GM23338 (cell line): Measurements from ENCODE around the gene EGFL8. TPM values are rescaled to one million over a fixed set of nuclear protein-coding genes. Genes with fewer than 3 reads are reported as not detected.

Source experiments
- ATAC-seq: fragments of 200-7000 bp; cut with Tn5 transposase; 3 replicates; pipeline ENCODE4 v1.9.1; 2020
- DNase-seq: peaks from one replicate; pipeline ENCODE4 v3.0.0-alpha.2; 2015; ENCODE audit warnings: low spot score
- H2AFZ ChIP-seq: fragments of 200-600 bp; sonication (generic); 2 replicates; pipeline ENCODE4 v1.8.0; 2016; ENCODE audit warnings: antibody characterized with exemption, mild to moderate bottlenecking, moderate library complexity
- H3F3A ChIP-seq: fragments of 200-600 bp; sonication (generic); replicated peaks from 2 replicates; pipeline ENCODE4 v1.8.0; 2017; ENCODE audit warnings: antibody characterized with exemption, mixed run types, low read depth
- H3K27ac ChIP-seq: fragments of 200-600 bp; sonication (generic); 2 replicates; pipeline ENCODE4 v1.6.1; 2016; ENCODE audit warnings: low read depth
- H3K27me3 ChIP-seq: fragments of 200-600 bp; sonication (generic); 2 replicates; pipeline ENCODE4 v1.8.0; 2016; ENCODE audit warnings: mild to moderate bottlenecking, mixed run types, moderate library complexity; ENCODE audit not compliant: insufficient read depth
- H3K36me3 ChIP-seq: fragments of 200-600 bp; sonication (generic); 2 replicates; pipeline ENCODE4 v1.8.0; 2016; ENCODE audit warnings: mild to moderate bottlenecking; ENCODE audit not compliant: insufficient read depth
- H3K4me1 ChIP-seq: fragments of 200-600 bp; sonication (generic); 2 replicates; pipeline ENCODE4 v1.8.0; 2016; ENCODE audit warnings: mild to moderate bottlenecking, moderate library complexity; ENCODE audit not compliant: insufficient read depth
- H3K4me2 ChIP-seq: fragments of 200-600 bp; sonication (generic); 2 replicates; pipeline ENCODE4 v1.7.1; 2017; ENCODE audit warnings: mixed run types
- H3K4me3 ChIP-seq: fragments of 200-600 bp; sonication (generic); 2 replicates; pipeline ENCODE4 v1.6.1; 2016; ENCODE audit warnings: mixed run types
- H3K79me2 ChIP-seq: fragments of 200-600 bp; sonication (generic); replicated peaks from 2 replicates; pipeline ENCODE4 v1.8.0; 2017; ENCODE audit warnings: mild to moderate bottlenecking; ENCODE audit not compliant: insufficient read depth
- H3K9me2 ChIP-seq: fragments of 200-600 bp; sonication (generic); 2 replicates; pipeline ENCODE4 v1.8.0; 2017; ENCODE audit not compliant: insufficient read depth
- H4K20me1 ChIP-seq: fragments of 200-600 bp; sonication (generic); replicated peaks from 2 replicates; pipeline ENCODE4 v1.8.0; 2017; ENCODE audit warnings: mild to moderate bottlenecking; ENCODE audit not compliant: insufficient read depth
- H3K27ac Mint-ChIP-seq: 2 replicates; pipeline ENCODE4 v1.8.0; 2020; ENCODE audit warnings: inconsistent platforms, mild to moderate bottlenecking, moderate library complexity, mixed read lengths
- H3K27me3 Mint-ChIP-seq: 3 replicates; pipeline ENCODE4 v1.8.0; 2022; ENCODE audit warnings: low read depth, mild to moderate bottlenecking, moderate library complexity, mixed read lengths, inconsistent platforms; ENCODE audit not compliant: insufficient read depth, poor library complexity
- H3K36me3 Mint-ChIP-seq: 3 replicates; pipeline ENCODE4 v1.8.0; 2021; ENCODE audit warnings: low read depth, mild to moderate bottlenecking, inconsistent platforms, moderate library complexity, mixed read lengths
- H3K4me1 Mint-ChIP-seq: 3 replicates; pipeline ENCODE4 v1.8.0; 2020; ENCODE audit warnings: mild to moderate bottlenecking, inconsistent platforms, mixed read lengths
- H3K4me3 Mint-ChIP-seq: 3 replicates; pipeline ENCODE4 v1.8.0; 2021; ENCODE audit warnings: moderate library complexity, mild to moderate bottlenecking, inconsistent platforms, mixed read lengths
- H3K9me3 Mint-ChIP-seq: 3 replicates; pipeline ENCODE4 v1.8.0; 2020; ENCODE audit warnings: moderate library complexity, mild to moderate bottlenecking, inconsistent platforms, mixed read lengths
- CREB1 ChIP-seq: fragments of 250-450 bp; sonication (Bioruptor Pico); IDR thresholded peaks from 2 replicates; pipeline ENCODE4 v1.5.0; 2020; ENCODE audit warnings: low read depth, mild to moderate bottlenecking, moderate library complexity
- CTCF ChIP-seq, 2 experiments: fragments of 200-600 bp in 1 of 2; sonication (generic) in 1 of 2; conservative IDR thresholded peaks; 2 replicates each; pipeline versions ENCODE4 v1.5.1 to v1.6.1; 2016 to 2017; ENCODE audit warnings: antibody characterized with exemption in 2 of 2, low read depth in 2 of 2, mild to moderate bottlenecking in 2 of 2, moderate library complexity in 1 of 2
- ETS1 ChIP-seq: IDR thresholded peaks from 2 replicates; pipeline ENCODE4 v1.6.1; 2016; ENCODE audit warnings: antibody characterized with exemption
- EZH2 ChIP-seq: fragments of 200-600 bp; sonication (generic); IDR thresholded peaks from one replicate; pipeline ENCODE4 v1.8.0; 2017; ENCODE audit warnings: antibody characterized with exemption, mild to moderate bottlenecking, low read depth; ENCODE audit not compliant: unreplicated experiment
- JUNB ChIP-seq: IDR thresholded peaks from one replicate; pipeline ENCODE4 v1.6.1; 2016; ENCODE audit warnings: antibody characterized with exemption; ENCODE audit not compliant: unreplicated experiment
- POLR2AphosphoS5 ChIP-seq: IDR thresholded peaks from 2 replicates; pipeline ENCODE4 v1.6.1; 2016; ENCODE audit warnings: antibody characterized with exemption, low read depth
- STAT1 ChIP-seq: IDR thresholded peaks from one replicate; pipeline ENCODE4 v1.6.1; 2016; ENCODE audit warnings: antibody characterized with exemption; ENCODE audit not compliant: unreplicated experiment
- ZNF114 ChIP-seq: fragments of 250-450 bp; sonication (Bioruptor Pico); IDR thresholded peaks from 2 replicates; pipeline ENCODE4 v1.5.0; 2020; ENCODE audit warnings: mild to moderate bottlenecking, moderate library complexity
- ZNF331 ChIP-seq: fragments of 250-450 bp; sonication (Bioruptor Pico); IDR thresholded peaks from 2 replicates; pipeline ENCODE4 v1.5.0; 2020; ENCODE audit warnings: low read depth, mild to moderate bottlenecking, moderate library complexity
- polyA plus RNA-seq: library from polyadenylated mRNA; unstranded; fragments of >200 nt; fragmentation: Nextera tagmentation; extraction: Ambion mirVana; gene quantifications from 2 replicates; pipeline ENCODE4 v1.2.1, GENCODE V29; 2016
- total RNA-seq: library from RNA; depleted of rRNA; stranded (reverse); fragments of >200 nt; shearing (Covaris generic); gene quantifications from 2 replicates; pipeline ENCODE4 v1.2.3, GENCODE V29; 2014
- TF ChIP-seq, protein P1 (sequence below): fragments of 250-450 bp; sonication (Bioruptor Pico); IDR thresholded peaks from 2 replicates; pipeline ENCODE4 v1.5.0; 2020; ENCODE audit warnings: mild to moderate bottlenecking, moderate library complexity

EGFL8 gene
- total and polyA plus RNA-seq, 2 experiments from 2014 or later: 6.1 to 7.4 TPM

DNA sequence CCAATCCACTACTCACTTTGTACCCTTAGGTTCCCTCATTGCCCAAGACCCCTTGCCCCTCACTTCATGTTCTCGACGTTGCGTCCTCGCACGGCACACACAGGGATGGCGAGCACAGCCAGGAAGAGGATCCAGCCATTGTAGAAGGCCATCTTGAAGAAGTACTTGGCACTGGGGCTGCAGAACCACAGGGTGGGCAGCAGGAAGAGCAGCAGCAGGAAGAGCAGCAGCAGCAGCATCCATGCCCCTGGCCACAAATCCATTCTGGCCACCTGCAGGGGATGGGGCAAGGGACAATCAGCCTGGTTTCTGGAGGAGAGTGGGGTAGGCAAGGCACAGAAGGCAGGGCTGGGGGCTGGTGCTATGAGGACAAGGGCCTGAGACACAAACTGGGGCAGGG is 6.8 kb downstream of the EGFL8 start:
- Mint-ChIP-seq H3K4me3 (no peak overlapping the region), H3K36me3 (peaks cover 46% of the 10 kb centered on the region), H3K27ac (0 out of 2 replicates have a peak overlapping the region, but pooled peaks have one; percentile 32), H3K4me1 (peaks cover 33% of the 10 kb centered on the region), H3K9me3 (no peaks in the 10 kb centered on the region), H3K27me3 (peaks cover 10% of the 10 kb centered on the region)
- H3K9me2 ChIP-seq: no peaks in the 10 kb centered on the region
- peaks cover 41% of the 10 kb centered on the region for H3K79me2 ChIP-seq
- H3K4me1 ChIP-seq: peaks cover 17% of the 10 kb centered on the region
- no peak overlapping the region for H3K4me2 ChIP-seq
- TF ChIP-seq EZH2: no peak
- TF ChIP-seq ZNF331: no peak
- no peak for TF ChIP-seq CTCF (conservative IDR thresholded peaks at IDR 0.05; ENCODE audit: low read depth in 2 of 2)
- TF ChIP-seq POLR2AphosphoS5: no peak
- no peak for TF ChIP-seq ETS1
- TF ChIP-seq CREB1 (CRISPR knock-in tag): no peak
- no peak for TF ChIP-seq JUNB
- TF ChIP-seq ZNF114 (CRISPR knock-in tag): no peak
- TF ChIP-seq STAT1: no peak
- TF ChIP-seq, protein P1, sequence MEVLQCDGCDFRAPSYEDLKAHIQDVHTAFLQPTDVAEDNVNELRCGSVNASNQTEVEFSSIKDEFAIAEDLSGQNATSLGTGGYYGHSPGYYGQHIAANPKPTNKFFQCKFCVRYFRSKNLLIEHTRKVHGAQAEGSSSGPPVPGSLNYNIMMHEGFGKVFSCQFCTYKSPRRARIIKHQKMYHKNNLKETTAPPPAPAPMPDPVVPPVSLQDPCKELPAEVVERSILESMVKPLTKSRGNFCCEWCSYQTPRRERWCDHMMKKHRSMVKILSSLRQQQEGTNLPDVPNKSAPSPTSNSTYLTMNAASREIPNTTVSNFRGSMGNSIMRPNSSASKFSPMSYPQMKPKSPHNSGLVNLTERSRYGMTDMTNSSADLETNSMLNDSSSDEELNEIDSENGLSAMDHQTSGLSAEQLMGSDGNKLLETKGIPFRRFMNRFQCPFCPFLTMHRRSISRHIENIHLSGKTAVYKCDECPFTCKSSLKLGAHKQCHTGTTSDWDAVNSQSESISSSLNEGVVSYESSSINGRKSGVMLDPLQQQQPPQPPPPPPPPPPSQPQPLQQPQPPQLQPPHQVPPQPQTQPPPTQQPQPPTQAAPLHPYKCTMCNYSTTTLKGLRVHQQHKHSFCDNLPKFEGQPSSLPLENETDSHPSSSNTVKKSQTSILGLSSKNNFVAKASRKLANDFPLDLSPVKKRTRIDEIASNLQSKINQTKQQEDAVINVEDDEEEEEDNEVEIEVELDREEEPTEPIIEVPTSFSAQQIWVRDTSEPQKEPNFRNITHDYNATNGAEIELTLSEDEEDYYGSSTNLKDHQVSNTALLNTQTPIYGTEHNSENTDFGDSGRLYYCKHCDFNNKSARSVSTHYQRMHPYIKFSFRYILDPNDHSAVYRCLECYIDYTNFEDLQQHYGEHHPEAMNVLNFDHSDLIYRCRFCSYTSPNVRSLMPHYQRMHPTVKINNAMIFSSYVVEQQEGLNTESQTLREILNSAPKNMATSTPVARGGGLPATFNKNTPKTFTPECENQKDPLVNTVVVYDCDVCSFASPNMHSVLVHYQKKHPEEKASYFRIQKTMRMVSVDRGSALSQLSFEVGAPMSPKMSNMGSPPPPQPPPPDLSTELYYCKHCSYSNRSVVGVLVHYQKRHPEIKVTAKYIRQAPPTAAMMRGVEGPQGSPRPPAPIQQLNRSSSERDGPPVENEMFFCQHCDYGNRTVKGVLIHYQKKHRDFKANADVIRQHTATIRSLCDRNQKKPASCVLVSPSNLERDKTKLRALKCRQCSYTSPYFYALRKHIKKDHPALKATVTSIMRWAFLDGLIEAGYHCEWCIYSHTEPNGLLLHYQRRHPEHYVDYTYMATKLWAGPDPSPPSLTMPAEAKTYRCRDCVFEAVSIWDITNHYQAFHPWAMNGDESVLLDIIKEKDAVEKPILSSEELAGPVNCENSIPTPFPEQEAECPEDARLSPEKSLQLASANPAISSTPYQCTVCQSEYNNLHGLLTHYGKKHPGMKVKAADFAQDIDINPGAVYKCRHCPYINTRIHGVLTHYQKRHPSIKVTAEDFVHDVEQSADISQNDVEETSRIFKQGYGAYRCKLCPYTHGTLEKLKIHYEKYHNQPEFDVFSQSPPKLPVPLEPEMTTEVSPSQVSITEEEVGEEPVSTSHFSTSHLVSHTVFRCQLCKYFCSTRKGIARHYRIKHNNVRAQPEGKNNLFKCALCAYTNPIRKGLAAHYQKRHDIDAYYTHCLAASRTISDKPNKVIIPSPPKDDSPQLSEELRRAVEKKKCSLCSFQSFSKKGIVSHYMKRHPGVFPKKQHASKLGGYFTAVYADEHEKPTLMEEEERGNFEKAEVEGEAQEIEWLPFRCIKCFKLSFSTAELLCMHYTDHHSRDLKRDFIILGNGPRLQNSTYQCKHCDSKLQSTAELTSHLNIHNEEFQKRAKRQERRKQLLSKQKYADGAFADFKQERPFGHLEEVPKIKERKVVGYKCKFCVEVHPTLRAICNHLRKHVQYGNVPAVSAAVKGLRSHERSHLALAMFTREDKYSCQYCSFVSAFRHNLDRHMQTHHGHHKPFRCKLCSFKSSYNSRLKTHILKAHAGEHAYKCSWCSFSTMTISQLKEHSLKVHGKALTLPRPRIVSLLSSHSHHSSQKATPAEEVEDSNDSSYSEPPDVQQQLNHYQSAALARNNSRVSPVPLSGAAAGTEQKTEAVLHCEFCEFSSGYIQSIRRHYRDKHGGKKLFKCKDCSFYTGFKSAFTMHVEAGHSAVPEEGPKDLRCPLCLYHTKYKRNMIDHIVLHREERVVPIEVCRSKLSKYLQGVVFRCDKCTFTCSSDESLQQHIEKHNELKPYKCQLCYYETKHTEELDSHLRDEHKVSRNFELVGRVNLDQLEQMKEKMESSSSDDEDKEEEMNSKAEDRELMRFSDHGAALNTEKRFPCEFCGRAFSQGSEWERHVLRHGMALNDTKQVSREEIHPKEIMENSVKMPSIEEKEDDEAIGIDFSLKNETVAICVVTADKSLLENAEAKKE (CRISPR knock-in tag): no peak
- no peak overlapping the region for H3K27ac ChIP-seq
- ATAC-seq: no peak
- H3K27me3 ChIP-seq: no peaks in the 10 kb centered on the region
- peaks cover 19% of the 10 kb centered on the region; the same call in 1 of the 2 replicates for H4K20me1 ChIP-seq
- H3K36me3 ChIP-seq: no peaks in the 10 kb centered on the region; the same call in 1 of the 2 replicates
- H3K4me3 ChIP-seq: no peak overlapping the region
- H2AFZ ChIP-seq: no peak overlapping the region
- peaks cover 12% of the 10 kb centered on the region for H3F3A ChIP-seq
- DNase-seq: no peak
